Ascending aorta (tissue), 2 donors: Measurements from ENCODE around the gene MYLK3. TPM values are rescaled to one million over a fixed set of nuclear protein-coding genes. Genes with fewer than 3 reads are reported as not detected.

Experiments
- DNase-seq, 2 donors: peaks; one replicate each; pipeline ENCODE4 v3.0.0-alpha.2; 2019; ENCODE audit warnings: low spot score in 2 of 2
- H3K27ac ChIP-seq, 2 donors: fragments of 200-600 bp; sonication (generic); one replicate each; pipeline ENCODE4 v1.5.1; 2016 to 2017; ENCODE audit warnings: mild to moderate bottlenecking in 1 of 2
- H3K27me3 ChIP-seq: fragments of 200-600 bp; sonication (generic); one replicate; pipeline ENCODE4 v1.5.1; 2017
- H3K36me3 ChIP-seq, 2 donors: fragments of 200-600 bp; sonication (generic); one replicate each; pipeline ENCODE4 v1.5.1; 2016
- H3K4me1 ChIP-seq, 2 donors: fragments of 200-600 bp; sonication (generic); one replicate each; pipeline ENCODE4 v1.5.1; 2016 to 2017; ENCODE audit warnings: mild to moderate bottlenecking in 1 of 2
- H3K4me3 ChIP-seq, 2 donors: fragments of 200-600 bp; sonication (generic); one replicate each; pipeline ENCODE4 v1.5.1; 2016 to 2017; ENCODE audit warnings: mild to moderate bottlenecking in 1 of 2
- H3K9me3 ChIP-seq, 2 donors: fragments of 200-600 bp; sonication (generic); one replicate each; pipeline ENCODE4 v1.5.1; 2016
- intact Hi-C: fragments of 100-400 bp; cut with DNase I; formaldehyde crosslinking; loops from one replicate; pipeline ENCODE4 v1.15.1; 2023
- total RNA-seq: library from RNA; depleted of rRNA; stranded (reverse); fragments of >200 nt; gene quantifications from one replicate; pipeline ENCODE4 v1.1.0, GENCODE V29; 2016
- TF ChIP-seq, protein P1 (sequence below), 3 experiments: fragments of 200-600 bp in 2 of 3; fragments of 450-650 bp in 1 of 3; sonication (generic) in 2 of 3; IDR thresholded peaks; one replicate each; pipeline ENCODE4 v1.5.1; 2016 to 2019; ENCODE audit warnings: antibody characterized with exemption in 3 of 3, mild to moderate bottlenecking in 1 of 3, moderate library complexity in 1 of 3

MYLK3 gene
- total RNA-seq, 1 donor from 2014 or later = not detected

DNA sequence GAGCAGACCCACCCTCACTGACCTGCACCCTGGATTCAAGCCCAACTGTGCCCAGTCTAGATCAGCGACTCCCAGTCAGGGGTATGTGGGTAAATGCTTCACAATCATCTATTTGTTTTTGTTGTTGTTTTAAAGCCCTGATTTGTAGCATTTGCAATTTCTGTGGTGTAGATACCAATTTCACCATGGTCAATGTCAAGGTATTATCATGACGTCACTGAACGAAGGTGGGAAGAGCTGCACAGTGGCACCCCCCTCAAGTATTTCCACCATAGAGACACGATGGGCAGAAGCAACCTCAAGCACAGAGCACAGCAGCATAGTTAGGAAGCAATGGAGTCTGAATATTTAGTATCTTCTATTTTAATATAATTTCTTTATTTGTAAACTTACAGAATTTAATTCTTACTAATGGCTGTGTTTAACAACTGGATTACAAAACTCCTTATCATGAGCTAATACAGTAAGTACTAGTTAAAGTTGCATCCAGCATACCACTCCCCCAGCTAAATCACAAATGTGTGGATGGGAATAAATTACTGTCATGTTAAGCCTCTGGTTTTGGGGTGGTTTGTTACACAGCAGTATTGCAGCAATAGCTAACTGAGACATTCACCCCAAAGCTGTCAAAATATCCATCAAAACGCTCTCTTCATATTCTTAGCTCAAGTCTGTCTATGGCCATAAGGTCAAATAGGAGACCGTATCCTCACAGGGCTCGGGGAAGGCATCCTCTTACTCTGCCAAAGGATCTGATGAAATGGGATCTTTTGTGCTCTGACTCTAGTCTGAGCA lies 33.1 kb downstream of the MYLK3 start:
- no peaks in the 10 kb centered on the region for H3K4me1 ChIP-seq
- H3K27me3 ChIP-seq = no peaks in the 10 kb centered on the region
- no peak for DNase-seq
- no peak overlapping the region for H3K27ac ChIP-seq
- no peak overlapping the region for H3K4me3 ChIP-seq
- H3K9me3 ChIP-seq = no peaks in the 10 kb centered on the region
- intact Hi-C loops = no loop called here
- TF ChIP-seq, protein P1, sequence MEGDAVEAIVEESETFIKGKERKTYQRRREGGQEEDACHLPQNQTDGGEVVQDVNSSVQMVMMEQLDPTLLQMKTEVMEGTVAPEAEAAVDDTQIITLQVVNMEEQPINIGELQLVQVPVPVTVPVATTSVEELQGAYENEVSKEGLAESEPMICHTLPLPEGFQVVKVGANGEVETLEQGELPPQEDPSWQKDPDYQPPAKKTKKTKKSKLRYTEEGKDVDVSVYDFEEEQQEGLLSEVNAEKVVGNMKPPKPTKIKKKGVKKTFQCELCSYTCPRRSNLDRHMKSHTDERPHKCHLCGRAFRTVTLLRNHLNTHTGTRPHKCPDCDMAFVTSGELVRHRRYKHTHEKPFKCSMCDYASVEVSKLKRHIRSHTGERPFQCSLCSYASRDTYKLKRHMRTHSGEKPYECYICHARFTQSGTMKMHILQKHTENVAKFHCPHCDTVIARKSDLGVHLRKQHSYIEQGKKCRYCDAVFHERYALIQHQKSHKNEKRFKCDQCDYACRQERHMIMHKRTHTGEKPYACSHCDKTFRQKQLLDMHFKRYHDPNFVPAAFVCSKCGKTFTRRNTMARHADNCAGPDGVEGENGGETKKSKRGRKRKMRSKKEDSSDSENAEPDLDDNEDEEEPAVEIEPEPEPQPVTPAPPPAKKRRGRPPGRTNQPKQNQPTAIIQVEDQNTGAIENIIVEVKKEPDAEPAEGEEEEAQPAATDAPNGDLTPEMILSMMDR (IDR thresholded peaks at IDR 0.05) = no peak
- H3K36me3 ChIP-seq = no peaks in the 10 kb centered on the region

DNA sequence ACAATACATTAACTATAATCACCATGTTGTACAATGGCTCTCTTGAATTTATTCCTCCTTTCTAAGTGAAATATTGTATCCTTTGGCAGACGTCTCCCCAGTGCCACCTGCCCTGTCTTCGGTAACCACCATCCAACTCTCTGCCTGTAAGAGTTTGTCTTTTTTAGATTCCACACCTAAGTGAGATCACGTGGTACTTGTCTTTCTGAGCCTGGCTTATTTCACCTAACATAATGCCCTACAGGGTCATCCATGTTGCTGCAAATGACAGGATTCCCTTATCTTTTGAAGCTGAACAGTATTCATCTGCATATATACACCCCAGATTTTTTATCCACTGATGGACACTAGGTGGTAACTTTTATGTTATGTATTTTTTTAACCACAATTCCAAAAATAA lies 34.5 kb downstream of the MYLK3 start:
- Histone ChIP-seq H3K27ac (no peak overlapping the region), H3K4me1 (no peaks in the 10 kb centered on the region), H3K27me3 (no peaks in the 10 kb centered on the region), H3K9me3 (no peaks in the 10 kb centered on the region), H3K36me3 (no peaks in the 10 kb centered on the region), H3K4me3 (no peak overlapping the region)
- no peak for DNase-seq
- TF ChIP-seq, protein P1 (IDR thresholded peaks at IDR 0.05) = no peak
- intact Hi-C loops = no loop called here

DNA sequence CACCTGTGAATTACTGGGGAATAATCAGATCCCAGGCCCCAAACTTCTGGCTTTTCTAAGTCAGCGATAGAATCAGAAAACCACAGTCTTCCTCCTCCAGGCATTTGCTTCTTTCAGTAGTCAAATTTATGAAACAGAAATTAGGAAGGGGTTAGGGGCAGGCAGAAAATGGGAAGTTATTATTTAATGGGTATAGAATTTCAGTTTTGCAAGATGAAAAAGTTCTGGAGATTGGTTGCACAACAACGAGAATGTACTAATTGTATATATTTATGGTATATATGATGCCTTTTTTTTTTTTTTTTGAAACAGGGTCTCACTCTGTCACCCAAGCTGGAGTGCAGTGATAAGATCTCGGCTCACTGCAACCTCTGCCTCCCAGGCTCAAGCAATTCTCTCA lies 35.2 kb downstream of the MYLK3 start:
- intact Hi-C loops = no loop called here
- DNase-seq = no peak
- Histone ChIP-seq H3K4me1 (no peaks in the 10 kb centered on the region), H3K4me3 (no peak overlapping the region), H3K9me3 (no peaks in the 10 kb centered on the region), H3K27ac (no peak overlapping the region), H3K27me3 (no peaks in the 10 kb centered on the region), H3K36me3 (no peaks in the 10 kb centered on the region)
- TF ChIP-seq, protein P1 (IDR thresholded peaks at IDR 0.05) = no peak

DNA sequence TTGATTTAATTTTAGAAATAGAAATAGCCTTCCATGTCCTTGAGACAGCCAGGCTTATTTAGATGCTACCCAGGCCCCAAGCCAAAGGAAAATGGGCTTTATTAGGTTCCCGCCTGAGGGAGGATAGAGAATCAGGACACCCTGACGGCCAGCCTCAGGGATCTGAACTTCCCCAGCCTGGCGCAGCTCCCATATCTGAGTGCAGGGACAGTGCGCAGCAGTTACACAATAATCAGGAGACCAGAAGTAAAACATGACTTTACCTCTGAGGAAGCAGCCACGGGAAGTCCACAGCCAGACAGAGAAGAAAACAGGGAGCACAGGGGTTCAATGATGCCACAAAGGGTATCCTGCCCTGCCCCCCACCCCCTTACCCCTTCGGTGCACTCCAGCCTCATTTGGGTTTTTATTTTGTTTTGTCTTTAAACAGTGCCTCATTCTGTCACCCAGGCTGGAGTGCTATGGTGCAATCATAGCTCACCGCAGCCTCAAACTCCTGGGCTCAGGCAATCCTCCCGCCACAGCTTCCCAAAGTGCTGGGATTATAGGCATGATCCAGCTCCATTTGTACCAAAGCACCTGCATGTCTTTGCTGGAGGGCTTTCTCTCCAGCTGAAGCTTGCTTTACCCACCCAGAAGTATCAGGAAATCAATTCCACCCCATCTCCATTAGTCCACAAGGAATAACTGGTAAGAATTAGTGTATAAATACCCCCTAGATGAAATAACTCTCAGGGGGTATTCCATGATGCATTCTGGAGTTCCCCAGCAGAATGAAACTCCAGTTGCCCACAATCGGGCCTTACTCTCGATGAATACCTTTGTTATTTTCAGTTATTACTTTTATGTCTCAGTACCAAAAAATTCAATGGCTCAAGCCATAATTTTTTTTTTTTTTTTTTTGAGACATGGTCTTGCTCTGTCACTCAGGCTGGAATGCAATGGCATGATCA lies 36.8 kb downstream of the MYLK3 start:
- no peak for DNase-seq
- intact Hi-C loops = no loop called here
- Histone ChIP-seq H3K27me3 (no peaks in the 10 kb centered on the region), H3K4me1 (no peaks in the 10 kb centered on the region), H3K4me3 (no peak overlapping the region), H3K9me3 (no peaks in the 10 kb centered on the region), H3K27ac (no peak overlapping the region), H3K36me3 (no peaks in the 10 kb centered on the region)
- TF ChIP-seq, protein P1 (IDR thresholded peaks at IDR 0.05) = no peak

DNA sequence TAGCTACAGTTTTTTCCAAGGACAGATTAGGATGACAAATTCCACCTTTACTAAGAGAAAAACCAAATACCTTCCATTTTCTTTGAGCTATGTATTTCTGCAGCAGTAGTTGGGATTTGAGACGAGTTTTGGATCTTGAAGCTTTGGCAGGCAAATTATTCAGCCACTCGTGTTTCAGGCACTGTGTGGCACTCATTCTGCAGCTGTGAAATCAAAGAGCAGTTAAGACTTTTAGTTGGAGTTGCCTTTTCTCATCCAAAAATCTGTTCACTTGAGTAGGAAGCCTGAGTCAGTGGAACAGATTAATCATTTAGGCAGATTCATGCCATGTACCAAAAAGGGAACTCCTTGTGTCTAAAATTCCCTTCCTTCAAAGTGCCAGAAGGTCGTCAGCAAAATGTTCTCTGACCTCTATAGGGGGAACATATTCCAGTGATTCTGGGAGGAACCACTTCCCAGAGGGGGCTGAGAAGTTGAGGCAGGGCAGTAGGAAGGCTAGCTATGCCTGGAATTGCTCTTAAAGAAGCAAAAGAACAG lies 38.6 kb downstream of the MYLK3 start:
- no peak overlapping the region for H3K27ac ChIP-seq
- H3K36me3 ChIP-seq = no peaks in the 10 kb centered on the region
- intact Hi-C loops = no loop called here

More for the DNA sequence above, 38.6 kb downstream of the MYLK3 start:
- Histone ChIP-seq H3K27me3 (no peaks in the 10 kb centered on the region), H3K4me1 (no peaks in the 10 kb centered on the region), H3K9me3 (no peaks in the 10 kb centered on the region), H3K4me3 (no peak overlapping the region)
- DNase-seq = no peak
- TF ChIP-seq, protein P1 (IDR thresholded peaks at IDR 0.05) = no peak
